Activated CD4-positive, alpha-beta T cell treated with anti-CD3 and anti-CD28 coated beads for 48 hours (primary cell): ENCODE measurements around the gene TMEM190.
"Not testable (repeated sequence)": the region's sequence is repeated elsewhere in the genome, so short reads cannot be mapped to it uniquely, and the experiment has no call there.

Experiments used
- DNase-seq: peaks from one replicate; pipeline ENCODE4 v3.0.0-alpha.2; 2020

TMEM190 gene

GRCh38 chr19:55391702-55392615 lies 15.3 kb downstream of the TMEM190 start:
- no peak for DNase-seq

DNA sequence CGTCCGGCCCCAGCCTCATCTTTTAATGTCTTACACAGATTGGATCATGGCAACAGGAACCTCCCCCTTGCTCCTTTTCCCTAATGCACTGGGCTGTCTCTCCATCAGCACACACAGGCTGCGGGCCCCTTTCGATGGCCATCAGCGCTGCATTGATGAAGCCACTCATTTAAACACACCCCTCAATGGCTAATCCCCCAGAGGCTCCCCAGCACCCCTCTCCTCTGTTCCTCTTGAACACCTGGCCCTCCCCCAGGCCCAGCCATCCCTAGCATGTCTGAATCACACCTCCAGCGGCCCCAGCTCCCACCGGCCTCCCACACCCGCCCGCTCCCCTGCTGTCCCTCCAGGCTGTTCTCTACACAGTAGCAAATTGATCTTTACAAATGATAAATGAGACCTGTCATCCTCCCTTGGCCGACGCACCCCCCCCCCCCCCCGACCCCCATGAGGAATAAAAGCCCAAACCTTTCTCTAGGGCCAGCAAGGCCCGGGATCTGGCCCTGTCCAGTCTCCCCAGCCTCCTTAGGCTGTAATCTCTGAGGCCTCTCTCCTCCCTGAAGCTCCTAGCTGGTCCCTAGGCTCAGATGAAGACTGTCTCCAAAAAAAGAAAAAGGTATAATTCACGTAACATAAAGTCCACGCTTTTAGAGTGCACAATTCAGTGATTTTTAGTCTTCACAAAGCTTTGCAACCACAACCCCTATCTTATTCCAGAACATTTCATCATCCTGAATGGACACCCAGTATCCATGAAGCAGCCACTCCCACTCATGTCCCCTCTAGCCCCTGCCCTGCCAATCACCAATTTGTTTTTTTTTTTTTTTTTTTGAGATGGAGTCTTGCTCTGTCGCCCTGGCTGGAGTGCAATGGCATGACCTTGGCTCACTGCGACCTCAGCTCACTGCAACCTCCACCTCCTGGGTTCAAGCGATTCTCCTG lies 16.5 kb downstream of the TMEM190 start:
- no peak for DNase-seq

- DNase-seq: no peak
Measured at GRCh38 chr19:55398200-55398925, 21.7 kb downstream of the TMEM190 start.

DNA sequence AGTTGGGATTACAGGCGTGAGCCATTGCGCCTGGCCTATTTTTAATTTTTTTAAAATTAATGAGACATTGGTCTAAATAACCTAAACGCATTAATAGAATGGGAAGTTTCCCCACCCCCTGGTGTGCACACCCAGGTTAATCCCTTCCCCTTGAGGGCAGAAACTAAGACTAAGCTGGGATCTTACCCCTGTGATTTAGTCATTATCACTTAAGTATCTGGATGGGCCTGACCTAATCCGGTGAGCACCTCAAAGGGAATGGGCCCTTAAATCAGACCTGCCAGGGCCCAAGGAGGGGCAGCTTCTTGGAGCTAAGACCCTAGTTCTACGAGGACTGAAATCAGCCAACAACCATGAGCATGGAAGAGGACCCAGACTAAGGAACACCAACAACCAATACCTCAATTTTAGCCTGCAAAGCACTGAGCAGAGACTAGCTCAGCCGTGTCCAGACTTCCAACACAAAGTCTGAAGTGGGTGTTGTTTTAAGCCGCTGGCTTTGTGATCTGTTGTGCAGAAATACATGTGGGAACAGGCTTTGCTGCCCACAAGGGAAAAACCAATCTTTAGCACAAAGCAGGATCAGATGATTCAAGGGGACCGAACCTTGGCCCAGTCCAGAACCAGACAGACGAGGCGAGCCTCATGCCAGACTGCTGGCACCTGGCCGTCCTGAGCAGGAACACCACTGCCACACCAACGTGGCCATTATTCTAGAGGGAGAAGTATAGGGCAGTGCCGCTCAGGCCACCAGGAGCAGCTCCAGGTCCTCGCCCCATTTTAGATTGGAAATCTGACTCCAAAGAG lies 23.9 kb downstream of the TMEM190 start:
- DNase-seq: no peak

DNA sequence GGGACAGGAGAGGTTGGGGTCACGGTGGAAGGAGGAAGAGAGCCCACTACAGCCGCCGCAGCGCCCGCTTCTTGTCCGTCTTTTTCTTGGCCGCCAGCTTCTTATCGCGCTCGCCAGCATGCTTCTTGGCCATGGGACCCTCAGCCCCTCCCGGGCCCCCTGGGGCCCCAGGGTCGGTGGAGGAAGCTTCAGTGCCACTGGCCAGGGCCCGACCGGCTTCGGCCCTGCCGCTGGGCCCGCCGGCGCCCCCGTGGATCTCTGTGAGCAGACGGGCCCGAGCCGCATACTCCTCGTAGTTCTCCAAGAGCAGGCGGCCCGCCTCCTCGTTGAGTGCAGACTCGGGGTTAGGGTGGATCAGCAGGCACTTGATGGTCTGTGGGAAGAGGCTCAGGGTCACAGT lies 24.8 kb downstream of the TMEM190 start:
- not testable (repeated sequence) for DNase-seq

GRCh38 chr19:55402509-55402908 lies 25.9 kb downstream of the TMEM190 start:
- no peak for DNase-seq

GRCh38 chr19:55405638-55406037 lies 29.0 kb downstream of the TMEM190 start:
- DNase-seq: no peak

DNA sequence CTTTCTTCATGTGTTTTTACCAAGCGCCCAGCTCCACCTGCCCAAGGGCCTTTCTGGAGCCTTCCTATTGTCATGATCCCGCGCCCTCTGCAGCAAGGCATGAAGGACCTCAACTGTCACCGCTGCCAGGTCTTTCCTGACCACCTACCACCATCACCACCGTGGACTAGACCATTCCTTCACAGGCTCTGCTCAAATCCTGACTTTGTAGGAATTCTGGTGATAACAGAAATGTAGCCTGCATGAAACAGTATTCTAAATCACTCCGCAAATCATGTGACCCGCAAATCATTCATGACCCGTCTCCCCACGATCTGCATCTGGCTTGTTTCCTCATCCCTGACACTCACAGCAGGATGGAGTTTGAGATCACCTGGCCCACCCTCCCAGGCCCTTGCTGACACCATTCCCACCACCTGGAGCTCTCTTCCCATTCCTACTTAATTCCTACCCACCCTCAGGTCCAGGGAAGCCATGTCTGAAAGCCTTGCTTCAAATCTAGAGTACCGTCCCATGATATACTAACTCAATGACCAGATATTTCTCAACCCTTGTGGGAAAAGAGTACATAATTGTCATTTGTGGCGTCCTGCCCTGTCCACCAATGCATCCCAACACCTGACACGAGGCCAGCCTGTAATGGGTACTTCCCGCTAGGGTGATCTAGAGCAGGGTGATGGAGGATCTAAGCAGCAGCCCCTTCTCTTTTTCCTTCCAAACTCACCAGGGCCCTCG lies 29.6 kb downstream of the TMEM190 start:
- DNase-seq: no peak

GRCh38 chr19:55406826-55407549 lies 30.4 kb downstream of the TMEM190 start:
- peak; percentile 42 for DNase-seq

GRCh38 chr19:55407550-55407799 lies 30.8 kb downstream of the TMEM190 start, which contains the start of gene UBE2S:
TSS of gene UBE2S (minus strand) at chr19:55407788. CDS start at chr19:55407589, 199 bp downstream.
- not testable (repeated sequence) for DNase-seq

DNA sequence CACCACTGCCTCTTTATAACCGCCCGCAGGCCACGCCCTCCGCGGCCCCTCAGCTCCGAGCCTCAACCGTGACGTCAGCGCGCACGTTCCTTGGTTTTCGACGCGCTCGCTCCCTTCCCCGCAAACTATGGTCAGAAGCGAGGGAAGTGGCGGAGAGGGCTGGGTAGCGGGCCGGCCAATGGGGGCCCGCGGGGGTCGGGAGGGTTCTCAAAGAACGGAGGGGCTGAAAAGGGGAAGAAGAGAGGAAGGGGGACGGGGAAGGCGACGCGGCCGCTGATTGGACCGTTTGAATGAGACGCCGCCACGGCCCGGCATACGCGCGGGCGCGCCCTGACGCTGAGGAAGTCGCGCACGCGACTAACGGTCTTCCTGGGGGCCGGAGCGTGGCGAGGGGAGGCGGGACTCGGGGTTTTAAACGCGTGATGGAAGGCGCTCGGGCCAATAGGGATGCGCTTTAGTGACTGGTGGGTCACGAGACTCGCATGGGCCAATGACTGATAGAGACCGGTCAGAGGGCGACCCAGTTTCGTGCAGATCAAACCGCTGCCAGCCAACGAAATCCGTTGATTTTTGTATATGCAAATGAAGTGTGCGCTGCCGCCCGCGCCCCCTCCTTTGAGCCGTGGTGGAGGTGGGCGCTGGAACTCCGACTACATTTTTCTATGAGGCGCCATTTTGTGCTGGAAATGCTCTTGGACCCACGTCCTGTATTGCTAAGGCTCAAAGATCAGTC lies 31.3 kb downstream of the TMEM190 start:
- DNase-seq: peak; percentile 98

DNA sequence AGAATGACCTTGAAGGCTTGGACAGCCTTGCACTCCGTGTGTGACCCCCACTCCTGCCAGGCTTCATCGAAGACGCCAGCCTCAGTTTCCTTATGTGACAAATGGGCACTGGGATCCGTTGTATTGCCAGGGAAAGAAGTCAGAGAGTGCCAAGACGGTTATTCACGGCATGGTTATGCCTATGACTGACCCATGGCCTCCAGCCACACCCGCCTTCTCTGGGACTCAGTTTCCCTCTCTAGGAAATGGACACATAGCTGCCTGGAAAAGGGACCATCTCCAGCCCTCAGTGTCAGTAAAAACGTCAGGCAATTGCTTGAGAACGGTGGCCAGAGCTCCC lies 31.9 kb downstream of the TMEM190 start:
- no peak for DNase-seq

DNA sequence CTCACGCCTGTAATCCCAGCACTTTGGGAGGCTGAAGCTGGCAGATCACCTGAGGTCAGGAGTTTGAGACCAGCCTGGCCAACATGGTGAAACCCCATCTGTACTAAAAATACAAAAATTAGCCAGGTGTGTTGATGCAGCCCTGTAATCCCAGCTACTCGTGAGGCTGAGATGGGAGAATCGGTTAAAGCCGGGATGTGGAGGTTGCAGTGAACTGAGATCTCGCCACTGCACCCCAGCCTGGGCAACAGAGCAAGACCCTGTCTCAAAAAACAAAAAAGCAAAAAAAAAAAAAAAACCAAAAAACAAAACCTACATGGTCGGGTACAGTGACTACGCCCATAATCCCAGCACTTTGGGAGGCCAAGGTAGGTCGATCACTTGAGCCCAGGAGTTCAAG lies 32.6 kb downstream of the TMEM190 start:
- DNase-seq: not testable (repeated sequence)

DNA sequence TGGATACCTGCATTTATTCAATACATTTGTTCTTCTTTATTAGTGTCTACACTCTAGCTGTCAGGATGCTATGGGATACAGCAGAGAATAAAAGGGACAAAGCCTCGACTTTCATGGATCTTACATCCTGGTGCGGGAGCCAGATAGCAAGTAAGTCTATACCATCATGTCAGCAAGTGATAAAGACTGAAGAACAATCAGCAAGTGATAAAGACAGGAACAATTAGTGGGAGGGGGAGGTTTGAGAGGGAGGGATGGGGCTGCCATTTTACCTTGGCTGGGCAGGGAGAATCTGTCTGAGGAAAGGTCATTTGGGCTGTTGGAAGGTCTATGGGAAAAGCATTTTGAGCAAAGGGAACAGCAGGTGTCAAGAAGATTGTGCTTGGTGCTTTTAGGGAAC lies 33.5 kb downstream of the TMEM190 start:
- no peak for DNase-seq

GRCh38 chr19:55418185-55418584 lies 41.6 kb downstream of the TMEM190 start:
- peak; percentile 63 for DNase-seq

- DNase-seq: no peak
Measured at GRCh38 chr19:55419103-55419502, 42.5 kb downstream of the TMEM190 start.

- DNase-seq: no peak
Measured at GRCh38 chr19:55419624-55420236, 43.1 kb downstream of the TMEM190 start.

GRCh38 chr19:55421281-55421680 lies 44.7 kb downstream of the TMEM190 start:
- not testable (repeated sequence) for DNase-seq

- no peak for DNase-seq
Measured at GRCh38 chr19:55423225-55424005, 46.8 kb downstream of the TMEM190 start.
